Esophagus muscularis mucosa (tissue), 3 donors: Measurements from ENCODE around the gene PCP4.

Experiments
- POLR2A ChIP-seq: fragments of 450-650 bp; IDR thresholded peaks from one replicate; pipeline ENCODE4 v1.6.1; 2017; ENCODE audit warnings: antibody characterized with exemption, moderate library complexity, mild to moderate bottlenecking, low read depth
- TF ChIP-seq, protein P1 (sequence below), 3 experiments: fragments of 200-600 bp in 2 of 3; fragments of 450-650 bp in 1 of 3; sonication (generic) in 2 of 3; IDR thresholded peaks; one replicate each; pipeline ENCODE4 v1.5.1; 2017 to 2019; ENCODE audit warnings: antibody characterized with exemption in 3 of 3, mild to moderate bottlenecking in 2 of 3, moderate library complexity in 1 of 3

DNA sequence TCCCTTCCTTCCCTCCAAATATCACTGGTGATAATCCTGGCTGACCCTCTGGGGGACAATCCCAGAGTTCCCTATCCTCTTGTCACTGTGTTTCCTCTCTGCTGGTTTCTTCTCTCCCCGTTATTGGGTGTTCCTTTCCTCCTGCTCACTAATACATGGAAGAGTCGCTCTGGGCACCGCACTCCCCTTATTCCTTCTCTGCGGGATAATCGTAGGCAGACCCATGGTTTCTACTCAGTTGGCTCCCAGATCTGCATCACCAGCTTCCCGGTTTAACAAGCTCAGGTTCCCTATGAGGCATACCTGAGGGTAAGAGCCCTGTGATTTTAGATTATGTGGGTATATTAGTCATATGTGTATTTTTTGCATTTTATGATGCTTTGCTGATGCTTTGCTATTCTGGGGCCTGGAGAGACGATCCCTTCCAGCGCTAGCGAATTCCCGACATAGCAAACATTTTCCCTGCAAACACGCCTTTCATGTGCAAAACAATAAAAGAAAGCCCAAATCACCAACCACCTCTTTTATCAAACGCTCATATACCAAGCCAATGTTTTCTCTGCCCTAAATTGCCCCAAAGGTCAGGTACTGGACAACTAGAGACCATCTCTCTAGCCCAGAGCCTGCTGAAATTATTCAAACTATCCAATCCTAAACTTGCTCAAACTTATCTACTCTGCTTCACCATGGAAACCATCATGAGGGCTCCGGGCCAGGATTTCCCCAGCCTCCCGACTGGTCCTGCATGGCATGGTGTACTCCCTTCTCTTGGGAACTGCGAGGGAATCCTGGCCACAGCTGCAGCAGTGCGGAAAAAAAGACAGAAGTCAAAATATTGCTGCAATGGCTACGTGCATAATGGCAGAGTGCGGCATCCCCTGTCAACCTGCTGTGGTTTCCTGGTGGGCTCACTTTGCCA is 84.2 kb downstream of the PCP4 start:
- TF ChIP-seq POLR2A: no peak
- TF ChIP-seq, protein P1, sequence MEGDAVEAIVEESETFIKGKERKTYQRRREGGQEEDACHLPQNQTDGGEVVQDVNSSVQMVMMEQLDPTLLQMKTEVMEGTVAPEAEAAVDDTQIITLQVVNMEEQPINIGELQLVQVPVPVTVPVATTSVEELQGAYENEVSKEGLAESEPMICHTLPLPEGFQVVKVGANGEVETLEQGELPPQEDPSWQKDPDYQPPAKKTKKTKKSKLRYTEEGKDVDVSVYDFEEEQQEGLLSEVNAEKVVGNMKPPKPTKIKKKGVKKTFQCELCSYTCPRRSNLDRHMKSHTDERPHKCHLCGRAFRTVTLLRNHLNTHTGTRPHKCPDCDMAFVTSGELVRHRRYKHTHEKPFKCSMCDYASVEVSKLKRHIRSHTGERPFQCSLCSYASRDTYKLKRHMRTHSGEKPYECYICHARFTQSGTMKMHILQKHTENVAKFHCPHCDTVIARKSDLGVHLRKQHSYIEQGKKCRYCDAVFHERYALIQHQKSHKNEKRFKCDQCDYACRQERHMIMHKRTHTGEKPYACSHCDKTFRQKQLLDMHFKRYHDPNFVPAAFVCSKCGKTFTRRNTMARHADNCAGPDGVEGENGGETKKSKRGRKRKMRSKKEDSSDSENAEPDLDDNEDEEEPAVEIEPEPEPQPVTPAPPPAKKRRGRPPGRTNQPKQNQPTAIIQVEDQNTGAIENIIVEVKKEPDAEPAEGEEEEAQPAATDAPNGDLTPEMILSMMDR (IDR thresholded peaks at IDR 0.05): no peak
